Panc1 (cell line): ENCODE data around the gene ALG12.

ENCODE experiments used
- POLR2AphosphoS5 ChIP-seq: IDR thresholded peaks from 2 replicates; pipeline ENCODE4 v1.6.1; 2012; ENCODE audit warnings: mild to moderate bottlenecking, low read depth, low read length, moderate library complexity
- SIN3A ChIP-seq: IDR thresholded peaks from 2 replicates; pipeline ENCODE4 v1.6.1; 2012; ENCODE audit warnings: low read depth, mild to moderate bottlenecking, low read length, moderate library complexity, borderline replicate concordance; ENCODE audit not compliant: insufficient read depth
- TCF7L2 ChIP-seq: IDR thresholded peaks from 2 replicates; pipeline ENCODE4 v1.6.1; 2011; ENCODE audit warnings: mild to moderate bottlenecking, low read depth, low read length, inconsistent platforms
- TF ChIP-seq, protein P1 (sequence below): fragments of 450-650 bp; IDR thresholded peaks from 2 replicates; pipeline ENCODE4 v1.5.1; 2017; ENCODE audit warnings: mild to moderate bottlenecking
- TF ChIP-seq, protein P2 (sequence below), 2 experiments: IDR thresholded peaks; 2 replicates each; pipeline ENCODE4 v1.6.1; 2011 to 2012; ENCODE audit warnings: low read depth in 2 of 2, control low read depth in 1 of 2, low read length in 1 of 2, mild to moderate bottlenecking in 1 of 2, moderate library complexity in 1 of 2; ENCODE audit not compliant: insufficient read depth in 1 of 2

GRCh38 chr22:49853981-49854831 is 64.0 kb downstream of the ALG12 start:
- no peak for TF ChIP-seq POLR2AphosphoS5
- TF ChIP-seq, protein P1, sequence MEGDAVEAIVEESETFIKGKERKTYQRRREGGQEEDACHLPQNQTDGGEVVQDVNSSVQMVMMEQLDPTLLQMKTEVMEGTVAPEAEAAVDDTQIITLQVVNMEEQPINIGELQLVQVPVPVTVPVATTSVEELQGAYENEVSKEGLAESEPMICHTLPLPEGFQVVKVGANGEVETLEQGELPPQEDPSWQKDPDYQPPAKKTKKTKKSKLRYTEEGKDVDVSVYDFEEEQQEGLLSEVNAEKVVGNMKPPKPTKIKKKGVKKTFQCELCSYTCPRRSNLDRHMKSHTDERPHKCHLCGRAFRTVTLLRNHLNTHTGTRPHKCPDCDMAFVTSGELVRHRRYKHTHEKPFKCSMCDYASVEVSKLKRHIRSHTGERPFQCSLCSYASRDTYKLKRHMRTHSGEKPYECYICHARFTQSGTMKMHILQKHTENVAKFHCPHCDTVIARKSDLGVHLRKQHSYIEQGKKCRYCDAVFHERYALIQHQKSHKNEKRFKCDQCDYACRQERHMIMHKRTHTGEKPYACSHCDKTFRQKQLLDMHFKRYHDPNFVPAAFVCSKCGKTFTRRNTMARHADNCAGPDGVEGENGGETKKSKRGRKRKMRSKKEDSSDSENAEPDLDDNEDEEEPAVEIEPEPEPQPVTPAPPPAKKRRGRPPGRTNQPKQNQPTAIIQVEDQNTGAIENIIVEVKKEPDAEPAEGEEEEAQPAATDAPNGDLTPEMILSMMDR: no peak
- TF ChIP-seq TCF7L2: no peak
- TF ChIP-seq, protein P2, sequence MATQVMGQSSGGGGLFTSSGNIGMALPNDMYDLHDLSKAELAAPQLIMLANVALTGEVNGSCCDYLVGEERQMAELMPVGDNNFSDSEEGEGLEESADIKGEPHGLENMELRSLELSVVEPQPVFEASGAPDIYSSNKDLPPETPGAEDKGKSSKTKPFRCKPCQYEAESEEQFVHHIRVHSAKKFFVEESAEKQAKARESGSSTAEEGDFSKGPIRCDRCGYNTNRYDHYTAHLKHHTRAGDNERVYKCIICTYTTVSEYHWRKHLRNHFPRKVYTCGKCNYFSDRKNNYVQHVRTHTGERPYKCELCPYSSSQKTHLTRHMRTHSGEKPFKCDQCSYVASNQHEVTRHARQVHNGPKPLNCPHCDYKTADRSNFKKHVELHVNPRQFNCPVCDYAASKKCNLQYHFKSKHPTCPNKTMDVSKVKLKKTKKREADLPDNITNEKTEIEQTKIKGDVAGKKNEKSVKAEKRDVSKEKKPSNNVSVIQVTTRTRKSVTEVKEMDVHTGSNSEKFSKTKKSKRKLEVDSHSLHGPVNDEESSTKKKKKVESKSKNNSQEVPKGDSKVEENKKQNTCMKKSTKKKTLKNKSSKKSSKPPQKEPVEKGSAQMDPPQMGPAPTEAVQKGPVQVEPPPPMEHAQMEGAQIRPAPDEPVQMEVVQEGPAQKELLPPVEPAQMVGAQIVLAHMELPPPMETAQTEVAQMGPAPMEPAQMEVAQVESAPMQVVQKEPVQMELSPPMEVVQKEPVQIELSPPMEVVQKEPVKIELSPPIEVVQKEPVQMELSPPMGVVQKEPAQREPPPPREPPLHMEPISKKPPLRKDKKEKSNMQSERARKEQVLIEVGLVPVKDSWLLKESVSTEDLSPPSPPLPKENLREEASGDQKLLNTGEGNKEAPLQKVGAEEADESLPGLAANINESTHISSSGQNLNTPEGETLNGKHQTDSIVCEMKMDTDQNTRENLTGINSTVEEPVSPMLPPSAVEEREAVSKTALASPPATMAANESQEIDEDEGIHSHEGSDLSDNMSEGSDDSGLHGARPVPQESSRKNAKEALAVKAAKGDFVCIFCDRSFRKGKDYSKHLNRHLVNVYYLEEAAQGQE (IDR thresholded peaks at IDR 0.05; ENCODE audit: insufficient read depth in 1 of 2, low read depth in 2 of 2, low read length in 1 of 2): no peak
- no peak for TF ChIP-seq SIN3A
